ENCODE data around the gene PRKCG.
"Not testable (repeated sequence)": the region's sequence is repeated elsewhere in the genome, so short reads cannot be mapped to it uniquely, and the experiment has no call there.

PRKCG gene

DNA sequence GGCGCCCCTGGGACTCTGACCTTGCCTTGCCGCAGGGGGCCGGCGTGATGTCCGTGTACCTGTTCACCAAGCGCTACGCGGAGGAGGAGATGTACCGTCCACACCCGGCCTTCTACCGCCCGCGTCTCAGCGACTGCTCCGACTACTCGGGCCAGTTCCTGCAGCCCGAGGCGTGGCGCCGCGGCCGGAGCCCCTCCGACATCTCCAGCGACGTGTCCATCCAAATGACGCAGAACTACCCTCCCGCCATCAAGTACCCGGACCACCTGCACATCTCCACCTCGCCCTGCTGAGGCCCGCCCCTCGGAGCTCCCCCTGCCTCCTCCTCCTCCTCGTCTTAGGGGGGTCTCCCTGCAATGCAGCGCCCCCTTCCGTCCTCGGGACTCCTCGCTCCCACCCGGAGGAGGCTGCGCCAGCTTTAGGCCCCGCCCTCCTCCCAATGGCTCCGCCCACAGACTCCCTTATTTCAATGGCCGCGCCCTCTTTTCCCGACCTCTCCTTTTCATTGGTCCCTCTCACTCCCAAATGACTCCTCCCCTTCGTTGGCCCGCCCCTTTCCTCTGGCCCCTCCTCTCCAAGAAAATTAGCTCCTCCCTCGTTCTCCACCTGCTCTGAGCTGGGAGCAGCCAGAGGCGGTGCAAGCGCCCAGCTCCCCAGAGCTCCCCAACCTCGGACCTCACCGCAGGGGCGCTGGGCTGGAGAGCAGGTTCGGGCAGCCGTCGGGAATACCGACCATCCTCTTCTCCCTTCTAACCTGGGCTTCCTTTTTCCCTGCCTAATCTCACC lies 60.2 kb downstream of the PRKCG start:
- H3K27ac Mint-ChIP-seq, result no peak overlapping the region
- peaks cover 12% of the 10 kb centered on the region for H3K4me1 Mint-ChIP-seq
- no peak for ATAC-seq
- peaks cover 71% of the 10 kb centered on the region for H3K27me3 Mint-ChIP-seq
- peaks cover 7 to 10% of the 10 kb centered on the region in 2 donors for H3K9me3 Mint-ChIP-seq
- H3K4me3 Mint-ChIP-seq, result no peak overlapping the region
- DNase-seq, result peak in 1 of 2 donors; percentile 10

DNA sequence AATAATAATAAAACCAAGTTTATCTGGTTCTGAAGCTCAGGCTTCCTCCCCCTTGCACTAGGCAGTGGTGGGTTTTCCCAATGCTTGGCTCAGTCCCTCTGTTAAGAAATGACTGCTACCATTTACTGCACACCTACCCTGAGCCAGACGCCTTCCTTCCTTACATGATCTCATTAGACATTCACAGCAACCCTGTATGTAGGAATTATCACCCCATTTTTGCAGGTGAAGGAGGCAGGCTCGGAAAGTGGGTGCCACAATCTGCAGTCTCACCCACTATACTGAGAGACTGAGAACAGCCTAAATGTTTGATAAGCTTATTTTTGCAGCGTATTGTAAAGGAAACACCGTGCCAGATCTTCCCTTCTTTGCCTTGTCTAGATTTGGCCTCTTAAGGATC lies 62.4 kb downstream of the PRKCG start:
- Mint-ChIP-seq H3K4me3 (no peak overlapping the region), H3K27ac (no peak overlapping the region), H3K27me3 (peaks cover 69% of the 10 kb centered on the region), H3K9me3 (peaks cover 7 to 10% of the 10 kb centered on the region in 2 donors), H3K4me1 (peaks cover 12% of the 10 kb centered on the region)
- no peak for ATAC-seq
- DNase-seq, result no peak

DNA sequence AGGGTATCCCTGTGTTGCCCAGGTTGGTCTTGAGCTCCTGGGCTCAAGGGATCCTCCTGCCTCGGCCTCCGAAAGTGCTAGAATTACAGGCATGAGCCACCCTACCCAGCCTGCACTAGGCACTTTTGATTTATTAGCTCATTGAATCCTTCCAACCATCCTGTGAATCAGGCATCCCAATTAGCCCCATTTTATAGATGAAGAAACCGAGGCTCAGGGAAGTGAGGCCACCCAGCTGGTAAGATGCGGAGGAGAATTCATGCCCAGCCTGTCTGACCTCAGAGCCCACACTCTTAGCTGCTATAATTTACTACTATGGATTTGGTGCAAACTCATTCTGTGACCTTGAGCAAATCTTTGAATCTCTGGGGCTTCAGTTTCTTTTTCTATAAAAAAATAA lies 62.9 kb downstream of the PRKCG start:
- ATAC-seq (no peak), DNase-seq (no peak)
- Mint-ChIP-seq H3K27me3 (peaks cover 69% of the 10 kb centered on the region), H3K4me1 (peaks cover 12% of the 10 kb centered on the region), H3K9me3 (peaks cover 7 to 10% of the 10 kb centered on the region in 2 donors), H3K4me3 (no peak overlapping the region), H3K27ac (peak overlapping the region in 1 of 2 donors; percentile 29)

DNA sequence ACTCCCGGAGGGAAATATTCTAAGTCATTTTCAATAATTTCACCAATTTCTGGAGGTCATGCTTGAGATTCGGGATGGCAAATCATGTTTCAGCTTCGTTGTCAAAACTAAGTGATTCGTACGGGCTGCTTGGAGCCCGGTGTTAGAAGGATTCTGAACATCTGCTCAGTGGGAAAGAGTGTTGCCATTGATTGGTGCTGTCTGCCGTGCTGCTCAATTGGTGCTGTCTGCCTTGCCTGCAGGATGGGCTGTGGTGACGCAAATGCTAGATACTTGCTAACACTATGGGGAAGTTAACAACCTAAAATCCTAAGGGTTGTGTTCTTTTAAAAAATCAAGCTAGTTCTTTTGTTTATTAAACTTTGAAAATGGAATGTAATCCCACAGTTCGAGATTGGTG lies 63.4 kb downstream of the PRKCG start:
- Mint-ChIP-seq H3K4me1 (peaks cover 12% of the 10 kb centered on the region), H3K9me3 (peaks cover 7 to 10% of the 10 kb centered on the region in 2 donors), H3K27ac (peak overlapping the region in 1 of 2 donors; percentile 29), H3K27me3 (peaks cover 66% of the 10 kb centered on the region), H3K4me3 (no peak overlapping the region)
- no peak for DNase-seq
- no peak for ATAC-seq

DNA sequence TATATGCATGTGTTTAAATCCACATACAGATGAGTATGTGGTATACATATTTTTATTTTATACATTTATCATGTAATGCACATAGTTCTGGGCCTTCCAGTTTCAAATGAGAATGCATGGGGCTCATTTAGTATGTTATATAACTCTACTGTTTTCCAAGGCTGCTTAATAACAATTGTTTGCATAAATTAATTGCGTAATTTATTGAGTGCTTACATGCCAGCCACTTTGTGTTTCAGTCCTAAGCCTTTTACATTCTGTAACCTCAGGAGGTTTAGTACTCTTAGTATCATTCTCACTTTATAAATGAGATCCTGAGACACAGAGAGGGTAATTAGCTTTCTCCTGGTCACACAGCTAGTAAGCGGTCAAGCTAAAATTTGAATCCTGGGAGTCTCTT lies 64.0 kb downstream of the PRKCG start:
- H3K27me3 Mint-ChIP-seq, result peaks cover 60% of the 10 kb centered on the region
- ATAC-seq, result no peak
- no peak overlapping the region for H3K27ac Mint-ChIP-seq
- no peak for DNase-seq
- peaks cover 7 to 10% of the 10 kb centered on the region in 2 donors for H3K9me3 Mint-ChIP-seq
- H3K4me3 Mint-ChIP-seq, result no peak overlapping the region
- H3K4me1 Mint-ChIP-seq, result peaks cover 12% of the 10 kb centered on the region

DNA sequence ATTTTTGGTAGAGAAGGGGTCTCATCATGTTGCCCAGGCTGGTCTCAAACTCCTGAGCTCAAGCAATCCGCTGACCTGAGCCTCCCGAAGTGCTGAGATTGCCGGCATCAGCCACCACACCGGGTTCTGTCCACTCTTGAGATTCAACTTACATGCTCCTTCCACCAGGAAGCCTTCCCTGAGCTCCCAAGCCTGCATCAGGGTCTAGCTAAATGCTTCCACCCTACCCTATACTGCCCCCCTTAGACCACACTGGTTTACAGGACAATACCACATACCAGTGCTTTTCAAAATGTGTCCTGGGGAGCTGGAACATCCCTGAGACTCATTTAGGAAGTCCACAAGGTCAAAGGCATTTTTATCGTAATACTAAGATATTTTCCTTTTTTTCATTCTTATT lies 65.6 kb downstream of the PRKCG start:
- Mint-ChIP-seq H3K4me1 (peaks cover 6% of the 10 kb centered on the region), H3K9me3 (peaks cover 5% of the 10 kb centered on the region in 2 donors), H3K27me3 (peaks cover 59% of the 10 kb centered on the region), H3K27ac (no peak overlapping the region), H3K4me3 (no peak overlapping the region)
- ATAC-seq, result no peak
- no peak for DNase-seq

DNA sequence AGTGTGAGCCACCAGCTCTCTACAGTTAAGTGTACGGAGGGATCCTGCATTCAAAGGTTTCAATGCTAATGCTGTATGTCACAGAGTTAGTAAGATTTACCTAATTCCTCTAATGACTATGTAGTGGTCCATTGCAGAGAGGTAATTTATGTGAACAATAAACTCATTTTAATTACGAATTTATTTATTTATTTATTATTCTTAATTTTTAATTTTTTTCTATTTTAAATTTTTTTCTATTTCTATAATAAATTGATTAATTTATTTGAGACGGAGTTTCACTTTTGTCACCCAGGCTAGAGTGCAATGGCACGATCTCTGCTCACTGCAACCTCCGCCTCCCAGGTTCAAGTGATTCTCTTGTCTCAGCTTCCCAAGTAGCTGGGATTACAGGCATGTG lies 66.6 kb downstream of the PRKCG start:
- H3K27ac Mint-ChIP-seq, H3K4me1 Mint-ChIP-seq, ATAC-seq, DNase-seq, H3K9me3 Mint-ChIP-seq, H3K4me3 Mint-ChIP-seq: not testable (repeated sequence)
- H3K27me3 Mint-ChIP-seq, result peaks cover 50% of the 10 kb centered on the region

DNA sequence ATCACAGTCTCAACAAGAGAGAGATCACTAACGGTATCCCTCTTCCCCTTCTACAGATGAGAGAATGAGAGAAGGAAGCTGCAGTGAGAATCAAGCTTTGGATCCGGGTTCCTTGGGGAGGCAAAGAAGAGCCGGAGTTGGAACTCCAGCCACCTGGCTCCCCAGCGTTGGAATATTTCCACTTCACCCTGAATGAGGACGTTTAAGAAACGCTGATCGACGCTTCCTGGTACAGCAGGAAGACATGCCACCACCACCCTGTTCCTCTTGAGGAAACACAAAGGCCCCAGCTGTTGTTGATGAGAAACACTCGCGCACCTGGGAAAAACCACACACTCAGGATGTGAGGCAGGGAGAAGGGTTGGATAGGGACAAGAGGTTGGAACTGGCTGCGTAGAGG lies 69.4 kb downstream of the PRKCG start:
- Mint-ChIP-seq H3K4me3 (no peak overlapping the region), H3K27ac (no peak overlapping the region), H3K4me1 (no peaks in the 10 kb centered on the region), H3K27me3 (peaks cover 44% of the 10 kb centered on the region), H3K9me3 (no peaks in the 10 kb centered on the region)
- no peak for ATAC-seq
- DNase-seq, result no peak

DNA sequence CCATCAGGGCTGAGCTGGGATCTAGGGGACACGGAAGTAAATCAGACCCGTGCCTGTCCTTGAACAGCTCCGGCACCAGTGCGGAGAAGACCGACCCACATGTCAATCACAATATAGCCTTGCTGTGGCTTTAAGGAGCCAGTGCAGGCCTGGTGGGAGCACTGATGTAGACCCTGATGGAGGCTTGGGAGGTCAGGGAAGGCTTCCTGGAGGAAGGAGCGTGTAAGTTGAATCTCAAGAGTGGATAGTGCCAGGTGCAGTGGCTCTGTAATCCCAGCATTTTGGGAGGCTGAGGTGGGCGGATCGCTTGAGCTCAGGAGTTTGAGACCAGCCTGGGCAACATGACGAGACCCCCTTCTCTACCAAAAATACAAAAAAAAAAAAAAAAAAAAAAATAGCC lies 70.0 kb downstream of the PRKCG start:
- H3K4me3 Mint-ChIP-seq, result no peak overlapping the region
- H3K4me1 Mint-ChIP-seq, result no peaks in the 10 kb centered on the region
- ATAC-seq, result no peak
- H3K27ac Mint-ChIP-seq, result no peak overlapping the region
- no peaks in the 10 kb centered on the region for H3K9me3 Mint-ChIP-seq
- H3K27me3 Mint-ChIP-seq, result peaks cover 45% of the 10 kb centered on the region
- DNase-seq, result no peak

DNA sequence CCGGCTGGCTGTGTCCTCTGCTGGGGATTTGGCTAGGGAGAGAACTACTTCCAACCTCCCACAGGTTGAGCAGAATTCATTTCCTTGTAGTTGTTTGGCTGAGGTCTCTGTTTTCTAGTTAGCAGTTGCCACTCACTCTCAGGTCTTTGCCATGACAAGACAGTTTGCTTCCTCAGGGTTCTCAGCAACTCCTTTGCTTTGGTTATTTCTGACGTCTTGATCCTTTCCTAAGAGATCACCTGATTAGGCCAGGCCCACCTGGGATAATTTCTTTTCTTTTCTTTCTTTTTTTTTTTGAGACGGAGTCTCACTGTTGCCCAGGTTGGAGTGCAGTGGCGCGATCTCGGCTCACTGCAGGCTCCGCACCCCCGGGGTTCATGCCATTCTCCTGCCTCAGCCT lies 71.4 kb downstream of the PRKCG start:
- no peaks in the 10 kb centered on the region for H3K9me3 Mint-ChIP-seq
- DNase-seq (no peak), ATAC-seq (no peak)
- peaks cover 49% of the 10 kb centered on the region for H3K27me3 Mint-ChIP-seq
- no peak overlapping the region for H3K4me3 Mint-ChIP-seq
- H3K27ac Mint-ChIP-seq, result no peak overlapping the region
- peaks cover under 1% of the 10 kb centered on the region for H3K4me1 Mint-ChIP-seq

Measured in stimulated activated naive CD8-positive, alpha-beta T cell treated with anti-CD3 and anti-CD28 coated beads, Interleukin-15, amount 100 ng/mL, for 72 hours (primary cell).